ENCODE measurements around the gene EIF3B.
A peak's percentile ranks its signal among the peaks of the same experiment; 100 is the strongest.

Gene EIF3B

GRCh38 chr7:2405601-2406345 is 51.1 kb downstream of the EIF3B start:
- H3K4me3 ChIP-seq (ENCODE audit: low read depth, low read length) = peak overlapping the region; percentile 41
- TF ChIP-seq, protein P1, sequence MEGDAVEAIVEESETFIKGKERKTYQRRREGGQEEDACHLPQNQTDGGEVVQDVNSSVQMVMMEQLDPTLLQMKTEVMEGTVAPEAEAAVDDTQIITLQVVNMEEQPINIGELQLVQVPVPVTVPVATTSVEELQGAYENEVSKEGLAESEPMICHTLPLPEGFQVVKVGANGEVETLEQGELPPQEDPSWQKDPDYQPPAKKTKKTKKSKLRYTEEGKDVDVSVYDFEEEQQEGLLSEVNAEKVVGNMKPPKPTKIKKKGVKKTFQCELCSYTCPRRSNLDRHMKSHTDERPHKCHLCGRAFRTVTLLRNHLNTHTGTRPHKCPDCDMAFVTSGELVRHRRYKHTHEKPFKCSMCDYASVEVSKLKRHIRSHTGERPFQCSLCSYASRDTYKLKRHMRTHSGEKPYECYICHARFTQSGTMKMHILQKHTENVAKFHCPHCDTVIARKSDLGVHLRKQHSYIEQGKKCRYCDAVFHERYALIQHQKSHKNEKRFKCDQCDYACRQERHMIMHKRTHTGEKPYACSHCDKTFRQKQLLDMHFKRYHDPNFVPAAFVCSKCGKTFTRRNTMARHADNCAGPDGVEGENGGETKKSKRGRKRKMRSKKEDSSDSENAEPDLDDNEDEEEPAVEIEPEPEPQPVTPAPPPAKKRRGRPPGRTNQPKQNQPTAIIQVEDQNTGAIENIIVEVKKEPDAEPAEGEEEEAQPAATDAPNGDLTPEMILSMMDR (IDR thresholded peaks at IDR 0.05; ENCODE audit: borderline replicate concordance, insufficient read depth, low read depth, low read length) = no peak

GRCh38 chr7:2409745-2410414 is 55.3 kb downstream of the EIF3B start:
- TF ChIP-seq, protein P1 (IDR thresholded peaks at IDR 0.05; ENCODE audit: borderline replicate concordance, insufficient read depth, low read depth, low read length) = no peak
- H3K4me3 ChIP-seq (ENCODE audit: low read depth, low read length) = no peak overlapping the region

DNA sequence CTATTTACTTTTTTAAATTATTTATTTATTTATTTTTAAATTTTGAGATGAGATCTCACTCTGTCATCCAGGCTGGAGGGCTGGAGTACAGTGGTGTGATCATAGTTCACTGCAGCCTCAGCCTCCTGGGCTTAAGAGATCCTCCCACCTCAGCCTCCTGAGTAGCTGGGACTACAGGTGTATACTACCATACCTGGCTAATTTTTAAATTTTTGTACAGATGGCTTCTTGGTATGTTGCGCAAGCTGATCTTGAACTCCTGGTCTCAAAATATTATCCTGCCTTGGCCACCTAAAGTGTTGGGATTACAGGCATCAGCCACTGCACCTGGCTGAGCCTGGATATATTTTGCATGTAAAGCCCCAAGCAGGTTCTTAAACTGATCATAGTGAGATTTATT is 56.4 kb downstream of the EIF3B start:
- H3K4me3 ChIP-seq (ENCODE audit: low read depth, low read length) = no peak overlapping the region

GRCh38 chr7:2411815-2412586 is 57.4 kb downstream of the EIF3B start:
- H3K4me3 ChIP-seq (ENCODE audit: low read depth, low read length) = no peak overlapping the region
- TF ChIP-seq, protein P1 (IDR thresholded peaks at IDR 0.05; ENCODE audit: borderline replicate concordance, insufficient read depth, low read depth, low read length) = no peak

More for the DNA sequence above, 56.4 kb downstream of the EIF3B start:
- TF ChIP-seq, protein P1 (IDR thresholded peaks at IDR 0.05; ENCODE audit: borderline replicate concordance, insufficient read depth, low read depth, low read length) = no peak

- no peak overlapping the region for H3K4me3 ChIP-seq (ENCODE audit: low read depth, low read length)
- TF ChIP-seq, protein P1 (IDR thresholded peaks at IDR 0.05; ENCODE audit: borderline replicate concordance, insufficient read depth, low read depth, low read length) = no peak
Observed at GRCh38 chr7:2412587-2413201, 58.1 kb downstream of the EIF3B start.

DNA sequence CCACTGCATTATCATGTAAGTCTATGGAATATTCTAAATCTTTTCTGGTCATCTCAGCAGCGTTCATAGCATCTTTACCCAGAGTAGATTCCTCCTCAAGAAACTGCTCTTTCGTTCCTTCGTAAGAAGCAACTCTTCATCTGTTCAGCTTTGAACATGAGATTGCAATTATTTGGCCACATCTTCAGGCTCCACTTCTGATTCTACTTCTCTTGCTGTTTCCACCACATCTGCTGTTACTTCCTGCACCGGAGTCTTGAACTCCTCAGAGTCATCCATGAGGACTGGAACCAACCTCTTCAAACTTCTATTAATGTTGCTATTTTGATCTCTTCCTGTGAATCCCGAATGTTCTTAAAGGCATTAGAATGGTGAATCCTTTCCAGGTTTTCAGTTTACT is 61.4 kb downstream of the EIF3B start:
- no peak overlapping the region for H3K4me3 ChIP-seq (ENCODE audit: low read depth, low read length)
- TF ChIP-seq, protein P1 (IDR thresholded peaks at IDR 0.05; ENCODE audit: borderline replicate concordance, insufficient read depth, low read depth, low read length) = no peak
